ENCODE data around the gene TMEM273. TPM values are rescaled to one million over a fixed set of nuclear protein-coding genes. Genes with fewer than 3 reads are reported as not detected.
A peak's percentile ranks its signal among the peaks of the same experiment; 100 is the strongest.

Gene TMEM273
- polyA plus RNA-seq, 1 of the 3 experiments (the other 2 are of a cell fraction) = not detected

- H3K36me3 ChIP-seq (replicated peaks in 1 of 2; ENCODE audit: control insufficient read depth in 1 of 2, insufficient read depth in 2 of 2, low read length in 1 of 2) = no peaks in the 10 kb centered on the region
- no peak overlapping the region for H3K4me3 ChIP-seq (ENCODE audit: low read depth in 2 of 2, low read length in 1 of 2)
- H3K27me3 ChIP-seq (ENCODE audit: insufficient read depth) = no peaks in the 10 kb centered on the region
- no peak for DNase-seq
- H4K20me1 ChIP-seq (ENCODE audit: insufficient read depth) = no peaks in the 10 kb centered on the region
- H3K27ac ChIP-seq (ENCODE audit: low read depth in 2 of 2, low read length in 1 of 2) = peak overlapping the region in 1 of 2 experiments; percentile 62; a peak in 2 of 4 replicates
- CTCF ChIA-PET = interaction anchor here (1.1 to 1.3 kb wide), 2 partner anchors 10 to 158 kb away, joined by 3 to 5 read pairs; no protein-coding TSS in a partner anchor
- 42% methylated on average over 6 of the region's 8 CpGs for WGBS (ENCODE audit: low lambda C conversion rate)
- H3K9me3 ChIP-seq = no peaks in the 10 kb centered on the region
- TF ChIP-seq TAF1 (IDR thresholded peaks at IDR 0.05; ENCODE audit: borderline replicate concordance, low read depth, low read length) = no peak
- no peak for TF ChIP-seq SMC3 (IDR thresholded peaks at IDR 0.05; ENCODE audit: low read depth, low read length)
- TF ChIP-seq GATA2 (CRISPR knock-in tag; IDR thresholded peaks at IDR 0.05) = no peak
- no peak for TF ChIP-seq CTCF (IDR thresholded peaks at IDR 0.05)
- no peak for TF ChIP-seq POLR2AphosphoS5 (IDR thresholded peaks at IDR 0.05; ENCODE audit: low read depth, low read length)
- no peak for TF ChIP-seq TCF12 (IDR thresholded peaks at IDR 0.05)
- TF ChIP-seq FOSL2 (IDR thresholded peaks at IDR 0.05; ENCODE audit: borderline replicate concordance, low read depth) = no peak
- TF ChIP-seq NFIC (IDR thresholded peaks at IDR 0.05; ENCODE audit: borderline replicate concordance) = no peak
- TF ChIP-seq RAD21 (IDR thresholded peaks at IDR 0.05; ENCODE audit: low read length) = no peak
- no peak for TF ChIP-seq TEAD4 (IDR thresholded peaks at IDR 0.05; ENCODE audit: borderline replicate concordance, insufficient read depth)
- no peak for TF ChIP-seq USF1 (IDR thresholded peaks at IDR 0.05; ENCODE audit: borderline replicate concordance, low read depth)
- TF ChIP-seq MEF2A (IDR thresholded peaks at IDR 0.05; ENCODE audit: borderline replicate concordance, low read depth) = no peak
- TF ChIP-seq FOXM1 (IDR thresholded peaks at IDR 0.05; ENCODE audit: low read depth) = no peak
- H2AFZ ChIP-seq (ENCODE audit: low read depth) = no peak overlapping the region
- peaks cover 0 to 21% of the 10 kb centered on the region in 2 experiments; a peak in 2 of 4 replicates for H3K4me1 ChIP-seq (ENCODE audit: control insufficient read depth in 1 of 2, insufficient read depth in 2 of 2, low read depth in 1 of 2, low read length in 1 of 2)
- H3K79me2 ChIP-seq (ENCODE audit: insufficient read depth) = no peaks in the 10 kb centered on the region
- POLR2A ChIA-PET = no interaction called here
- no peak overlapping the region for H3K4me2 ChIP-seq
- H3K9ac ChIP-seq = peak overlapping the region; percentile 21; the same call in 1 of the 2 replicates
- H3F3A ChIP-seq (replicated peaks; ENCODE audit: insufficient read depth) = peaks cover 3% of the 10 kb centered on the region
- H3K9me2 ChIP-seq = no peaks in the 10 kb centered on the region
Measured at GRCh38 chr10:49139028-49139845, 49.0 kb downstream of the TMEM273 start.

DNA sequence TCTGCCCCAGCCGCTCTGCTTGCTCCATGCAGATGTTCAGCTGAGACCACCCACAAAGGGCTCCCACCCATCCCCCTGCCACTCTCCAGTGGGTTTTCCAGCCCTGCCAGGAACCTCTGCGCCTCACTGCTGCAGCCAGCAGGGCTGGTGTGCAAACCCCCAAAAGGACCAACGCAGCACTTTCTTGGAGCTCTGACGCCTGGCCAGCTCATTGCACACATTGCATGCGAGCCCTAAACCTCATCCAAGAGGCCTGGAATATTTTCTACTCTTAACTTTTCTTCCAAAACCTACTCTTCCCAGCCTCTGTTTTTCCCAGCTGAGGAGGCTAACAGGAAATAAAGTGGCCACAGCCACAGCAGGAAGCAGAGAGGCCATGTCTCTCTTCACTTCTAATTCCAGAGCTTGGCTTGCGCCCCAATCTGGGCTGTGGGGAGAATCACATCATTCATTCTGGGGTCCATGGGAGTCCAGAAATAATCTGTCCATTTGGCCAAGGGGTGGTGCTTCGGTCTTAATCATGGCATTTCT, 49.8 kb downstream of the TMEM273 start:
- CTCF ChIA-PET = interaction anchor here (1.1 to 1.3 kb wide), 2 partner anchors 10 to 158 kb away, joined by 3 to 5 read pairs; no protein-coding TSS in a partner anchor
- Histone ChIP-seq H3K9me3 (no peaks in the 10 kb centered on the region), H3K79me2 (ENCODE audit: insufficient read depth) (no peaks in the 10 kb centered on the region), H3K27ac (ENCODE audit: low read depth in 2 of 2, low read length in 1 of 2) (no peak overlapping the region; a peak in 1 of 4 replicates), H3F3A (replicated peaks; ENCODE audit: insufficient read depth) (peaks cover 3% of the 10 kb centered on the region), H4K20me1 (ENCODE audit: insufficient read depth) (no peaks in the 10 kb centered on the region), H3K4me1 (ENCODE audit: control insufficient read depth in 1 of 2, insufficient read depth in 2 of 2, low read depth in 1 of 2, low read length in 1 of 2) (peaks cover 0 to 15% of the 10 kb centered on the region in 2 experiments; a peak in 2 of 4 replicates), H3K9ac (no peak overlapping the region), H2AFZ (ENCODE audit: low read depth) (no peak overlapping the region), H3K4me2 (no peak overlapping the region), H3K27me3 (ENCODE audit: insufficient read depth) (no peaks in the 10 kb centered on the region), H3K9me2 (no peaks in the 10 kb centered on the region), H3K36me3 (replicated peaks in 1 of 2; ENCODE audit: control insufficient read depth in 1 of 2, insufficient read depth in 2 of 2, low read length in 1 of 2) (no peaks in the 10 kb centered on the region), H3K4me3 (ENCODE audit: low read depth in 2 of 2, low read length in 1 of 2) (no peak overlapping the region)
- 48% methylated on average over 6 of the region's 7 CpGs for WGBS (ENCODE audit: low lambda C conversion rate)
- POLR2A ChIA-PET = no interaction called here
- DNase-seq = no peak
- no peak for TF ChIP-seq FOXM1 (IDR thresholded peaks at IDR 0.05; ENCODE audit: low read depth)

Data from SK-N-SH (cell line).